ENCODE measurements around the gene DCTN4.

- no peak for TF ChIP-seq CTCF (IDR thresholded peaks at IDR 0.05)
- TF ChIP-seq ZFX (IDR thresholded peaks at IDR 0.05; ENCODE audit: borderline replicate concordance) = no peak
Observed at GRCh38 chr5:150738862-150739261, 20.0 kb downstream of the DCTN4 start.
